A549 (cell line): Measurements from ENCODE around the gene IRF5. TPM values are rescaled to one million over a fixed set of nuclear protein-coding genes. Genes with fewer than 3 reads are reported as not detected.

ENCODE experiments used
- ATAC-seq, 2 experiments: fragments of 200-7000 bp in 1 of 2; fragments of >200 bp in 1 of 2; cut with Nextera tagmentation in 1 of 2; cut with Tn5 transposase in 1 of 2; 3 replicates each; pipeline versions ENCODE4 v1.8.0 to v1.9.1; 2018 to 2020; ENCODE audit warnings: mild to moderate bottlenecking in 1 of 2, moderate library complexity in 1 of 2
- CTCF ChIA-PET: fragments of 300-600 bp; sonication (Branson Sonifier 250); formaldehyde crosslinking; extraction: SDS; loops from one replicate; lab custom pipeline; 2021; ENCODE audit warnings: antibody characterized with exemption, inconsistent platforms; lab: Yijun Ruan, JAX
- POLR2A ChIA-PET: fragments of 350-600 bp; formaldehyde crosslinking; extraction: SDS; loops from one replicate; lab custom pipeline; 2021; ENCODE audit warnings: antibody characterized with exemption, inconsistent platforms; lab: Yijun Ruan, JAX
- DNase-seq, 2 experiments: peaks; one replicate each; pipeline versions ENCODE4 v3.0.0 to v3.0.0-alpha.2; 2011 to 2016; ENCODE audit warnings: low read depth in 1 of 2, low spot score in 1 of 2
- FAIRE-seq: peaks from 2 replicates; lab custom pipeline; 2011; peaks lifted over from hg19 to GRCh38; lab: Jason Lieb, UNC
- H3K27ac ChIP-seq, 2 experiments: fragments of >200 bp; sonication (Bioruptor Twin); formaldehyde crosslinking; 3 replicates each; pipeline ENCODE4 v1.5.1; 2016 to 2017
- H3K4me1 ChIP-seq: fragments of >200 bp; sonication (Bioruptor Twin); formaldehyde crosslinking; 3 replicates; pipeline ENCODE4 v1.6.1; 2016
- H3K4me2 ChIP-seq: fragments of >200 bp; sonication (Bioruptor Twin); formaldehyde crosslinking; 3 replicates; pipeline ENCODE4 v1.6.1; 2016
- H3K4me3 ChIP-seq: fragments of >200 bp; sonication (Bioruptor Twin); formaldehyde crosslinking; 3 replicates; pipeline ENCODE4 v1.5.1; 2016
- H3K9me3 ChIP-seq: fragments of >200 bp; sonication (Bioruptor Twin); formaldehyde crosslinking; 3 replicates; pipeline ENCODE4 v1.6.1; 2016
- ATOH8 ChIP-seq: fragments of 250-450 bp; sonication (Bioruptor Pico); IDR thresholded peaks from 2 replicates; pipeline ENCODE4 v1.5.0; 2020; ENCODE audit warnings: low read depth, mild to moderate bottlenecking, moderate library complexity
- CBX2 ChIP-seq: fragments of 200-600 bp; sonication (generic); IDR thresholded peaks from 2 replicates; pipeline ENCODE4 v1.6.1; 2016; ENCODE audit warnings: low read depth, mild to moderate bottlenecking, borderline replicate concordance
- CHD2 ChIP-seq: fragments of 150-350 bp; IDR thresholded peaks from 2 replicates; pipeline ENCODE4 v1.6.1; 2014; ENCODE audit warnings: low read length; ENCODE audit not compliant: partially characterized antibody
- CHD4 ChIP-seq: fragments of 200-600 bp; sonication (generic); IDR thresholded peaks from 2 replicates; pipeline ENCODE4 v1.6.1; 2016; ENCODE audit warnings: antibody characterized with exemption, mild to moderate bottlenecking, borderline replicate concordance
- EHMT2 ChIP-seq: fragments of 200-600 bp; sonication (generic); IDR thresholded peaks from 2 replicates; pipeline ENCODE4 v1.6.1; 2016; ENCODE audit warnings: antibody characterized with exemption, low read depth, mild to moderate bottlenecking, moderate library complexity
- EP300 ChIP-seq, 2 experiments: fragments of >200 bp; sonication (Bioruptor Twin); formaldehyde crosslinking; IDR thresholded peaks; 2 replicates in 1 of 2; 3 replicates in 1 of 2; pipeline ENCODE4 v1.6.1; 2016 to 2017
- ESRRA ChIP-seq: fragments of 150-350 bp; IDR thresholded peaks from 2 replicates; pipeline ENCODE4 v1.6.1; 2014; ENCODE audit warnings: mild to moderate bottlenecking, low read length, borderline replicate concordance
- FOSL2 ChIP-seq, 2 experiments: fragments of 450-650 bp in 1 of 2; fragments of >200 bp in 1 of 2; sonication (Bioruptor Twin) in 1 of 2; formaldehyde crosslinking; IDR thresholded peaks; 2 replicates each; pipeline versions ENCODE4 v1.5.0 to v1.6.1; 2016 to 2020; ENCODE audit warnings: mild to moderate bottlenecking in 1 of 2, moderate library complexity in 1 of 2
- HEYL ChIP-seq: fragments of 250-450 bp; sonication (Bioruptor Pico); IDR thresholded peaks from 2 replicates; pipeline ENCODE4 v1.8.0; 2021; ENCODE audit warnings: mild to moderate bottlenecking, moderate library complexity
- JUNB ChIP-seq: fragments of >200 bp; sonication (Bioruptor Twin); formaldehyde crosslinking; IDR thresholded peaks from 2 replicates; pipeline ENCODE4 v1.6.1; 2016
- MAFK ChIP-seq: fragments of 450-650 bp; IDR thresholded peaks from 2 replicates; pipeline ENCODE4 v1.6.1; 2014; ENCODE audit not compliant: partially characterized antibody
- MYC ChIP-seq: IDR thresholded peaks from 2 replicates; pipeline ENCODE4 v1.6.1; 2012; ENCODE audit warnings: mild to moderate bottlenecking, inconsistent platforms, low read length, improper control_type of control experiment, borderline replicate concordance
- NFE2L2 ChIP-seq: fragments of 150-350 bp; conservative IDR thresholded peaks from 2 replicates; pipeline ENCODE4 v1.6.1; 2014; ENCODE audit warnings: low read length
- NR3C1 ChIP-seq: fragments of >200 bp; sonication (Bioruptor Twin); formaldehyde crosslinking; IDR thresholded peaks from 3 replicates; pipeline ENCODE4 v1.6.1; 2017
- PHF8 ChIP-seq: fragments of 200-600 bp; sonication (generic); IDR thresholded peaks from 2 replicates; pipeline ENCODE4 v1.6.1; 2016; ENCODE audit warnings: low read depth, mild to moderate bottlenecking, antibody characterized with exemption, moderate library complexity, borderline replicate concordance
- POLR2AphosphoS2 ChIP-seq: conservative IDR thresholded peaks from 2 replicates; pipeline ENCODE4 v1.6.1; 2012; ENCODE audit warnings: low read length, improper control_type of control experiment, inconsistent platforms
- TP53 ChIP-seq: fragments of 250-450 bp; sonication (Bioruptor Pico); IDR thresholded peaks from 2 replicates; pipeline ENCODE4 v1.5.0; 2021; ENCODE audit warnings: mild to moderate bottlenecking, moderate library complexity
- ZC3H11A ChIP-seq: fragments of 450-650 bp; IDR thresholded peaks from 2 replicates; pipeline ENCODE4 v1.6.1; 2014; ENCODE audit warnings: antibody characterized with exemption, mild to moderate bottlenecking
- ZFP36 ChIP-seq: fragments of 450-650 bp; IDR thresholded peaks from 2 replicates; pipeline ENCODE4 v1.6.1; 2014; ENCODE audit warnings: borderline replicate concordance; ENCODE audit not compliant: partially characterized antibody
- WGBS: methylation state at CpG from one replicate; pipeline ENCODE4 v1.1.6; 2017; ENCODE audit errors: missing lambda C conversion rate; 5-methylcytosine and 5-hydroxymethylcytosine counted together
- polyA plus RNA-seq, 4 experiments: library from polyadenylated mRNA; depleted of rRNA in 3 of 4; stranded (reverse); fragments of >200 nt; fragmentation: RNase III in 1 of 4; extraction: RNeasy Plus Mini Kit Qiagen cat#74134 plus additional on column Dnase treatment in 1 of 4; gene quantifications; 2 replicates in 3 of 4; 3 replicates in 1 of 4; pipeline ENCODE4 v1.2.3, GENCODE V29; 2011 to 2017
- TF ChIP-seq, protein P1 (sequence below): IDR thresholded peaks from 2 replicates; pipeline ENCODE4 v1.6.1; 2012
- TF ChIP-seq, protein P2 (sequence below): fragments of >200 bp; sonication (Bioruptor Twin); formaldehyde crosslinking; IDR thresholded peaks from 2 replicates; pipeline ENCODE4 v1.6.1; 2016
- TF ChIP-seq, protein P3 (sequence below): fragments of >200 bp; sonication (Bioruptor Twin); formaldehyde crosslinking; IDR thresholded peaks from 3 replicates; pipeline ENCODE4 v1.6.1; 2016

Gene IRF5
- polyA plus RNA-seq, 2 of the 4 experiments (the other 2 are of a cell fraction): 5.5 to 8.7 TPM

DNA sequence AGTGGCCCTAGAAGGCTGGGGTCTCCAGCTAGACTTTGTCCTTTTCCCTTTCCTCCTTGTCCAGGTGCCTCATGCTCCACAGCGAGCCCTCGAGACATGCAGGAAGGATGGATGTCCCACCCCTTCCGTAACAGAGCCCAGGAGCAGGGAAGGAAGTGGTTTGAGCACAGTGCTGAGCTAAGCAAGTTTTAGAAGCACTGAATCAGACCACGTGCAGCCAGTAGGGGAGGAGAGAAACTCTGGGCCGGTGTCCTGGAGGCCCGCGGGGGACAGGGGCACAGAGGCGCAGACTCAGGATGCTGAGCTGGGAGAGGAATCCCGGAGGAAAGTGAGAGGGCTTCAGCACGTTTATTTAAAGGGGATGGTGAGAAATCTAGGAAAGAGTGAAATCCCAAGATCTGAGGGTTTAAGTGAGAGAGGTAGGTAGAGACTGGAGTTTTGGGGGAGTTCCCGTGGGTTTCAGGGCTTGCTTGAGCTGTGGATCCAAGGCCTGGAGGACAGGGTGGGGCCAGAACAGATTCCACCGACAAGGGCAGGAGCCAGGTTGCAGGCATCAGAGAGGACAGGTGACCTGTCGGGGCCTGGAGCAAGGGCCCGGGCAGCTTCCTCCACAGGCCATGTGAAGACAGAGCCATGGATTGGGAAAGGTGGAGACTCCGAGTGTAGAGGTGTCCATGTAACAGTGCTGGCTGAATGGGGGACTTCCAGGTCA is 4.4 kb upstream of the IRF5 start:
- no peak for FAIRE-seq
- no peak for DNase-seq
- H3K4me3 ChIP-seq: no peak overlapping the region
- ATAC-seq: no peak
- TF ChIP-seq MAFK (peak; percentile 89), JUNB (no peak)
- no peak overlapping the region for H3K27ac ChIP-seq
- ChIA-PET POLR2A (no interaction called here), CTCF (interaction anchor here (1.1 to 1.7 kb wide), 7 partner anchors 8 to 158 kb away, joined by 3 to 5 read pairs (median 4); no protein-coding TSS in a partner anchor)
- no peak overlapping the region for H3K4me2 ChIP-seq
- no peaks in the 10 kb centered on the region for H3K9me3 ChIP-seq
- WGBS: 72% methylated on average over 15 of the region's 15 CpGs
- peaks cover 4% of the 10 kb centered on the region; the same call in 1 of the 3 replicates for H3K4me1 ChIP-seq

- ChIA-PET POLR2A (no interaction called here), CTCF (interaction anchor here (1.0 to 1.7 kb wide), 4 partner anchors 12 to 158 kb away, joined by 3 to 5 read pairs (median 4); no protein-coding TSS in a partner anchor)
- FAIRE-seq (no peak), DNase-seq (no peak), ATAC-seq (no peak)
- H3K4me3 ChIP-seq: no peak overlapping the region
- 67% methylated on average over 10 of the region's 14 CpGs for WGBS
- no peak for TF ChIP-seq ATOH8 (CRISPR knock-in tag)
- TF ChIP-seq, protein P1, sequence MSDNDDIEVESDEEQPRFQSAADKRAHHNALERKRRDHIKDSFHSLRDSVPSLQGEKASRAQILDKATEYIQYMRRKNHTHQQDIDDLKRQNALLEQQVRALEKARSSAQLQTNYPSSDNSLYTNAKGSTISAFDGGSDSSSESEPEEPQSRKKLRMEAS: no peak
- no peak for TF ChIP-seq ZFP36
- no peak for TF ChIP-seq POLR2AphosphoS2
- TF ChIP-seq EHMT2: no peak
- TF ChIP-seq CHD2: no peak
- TF ChIP-seq, protein P2, sequence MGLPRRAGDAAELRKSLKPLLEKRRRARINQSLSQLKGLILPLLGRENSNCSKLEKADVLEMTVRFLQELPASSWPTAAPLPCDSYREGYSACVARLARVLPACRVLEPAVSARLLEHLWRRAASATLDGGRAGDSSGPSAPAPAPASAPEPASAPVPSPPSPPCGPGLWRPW: no peak
- TF ChIP-seq CHD4: no peak
- TF ChIP-seq NR3C1: no peak
- TF ChIP-seq ESRRA: no peak
- no peaks in the 10 kb centered on the region for H3K9me3 ChIP-seq
- no peak overlapping the region for H3K4me2 ChIP-seq
- no peak overlapping the region for H3K27ac ChIP-seq
- peaks cover 12% of the 10 kb centered on the region for H3K4me1 ChIP-seq
These were observed 3.1 kb upstream of the IRF5 start for GRCh38 chr7:128934361-128935341.

GRCh38 chr7:128935342-128935730 is 2.4 kb upstream of the IRF5 start:
- 95% methylated on average over 6 of the region's 6 CpGs for WGBS
- ATAC-seq: no peak
- DNase-seq: no peak
- H3K27ac ChIP-seq: no peak overlapping the region
- CTCF ChIA-PET: interaction anchor here (1.0 kb wide), 1 partner anchor 157 kb away, joined by 3 read pairs; no protein-coding TSS in a partner anchor
- TF ChIP-seq NR3C1 (no peak), HEYL (CRISPR knock-in tag) (no peak), EP300 (IDR thresholded peaks at IDR 0.05) (no peak), FOSL2 (IDR thresholded peaks at IDR 0.05) (no peak), FOSL2 (CRISPR knock-in tag; IDR thresholded peaks at IDR 0.05) (no peak), TP53 (no peak), ZC3H11A (no peak), PHF8 (no peak), NFE2L2 (no peak), CBX2 (no peak), MYC (no peak)
- TF ChIP-seq, protein P3, sequence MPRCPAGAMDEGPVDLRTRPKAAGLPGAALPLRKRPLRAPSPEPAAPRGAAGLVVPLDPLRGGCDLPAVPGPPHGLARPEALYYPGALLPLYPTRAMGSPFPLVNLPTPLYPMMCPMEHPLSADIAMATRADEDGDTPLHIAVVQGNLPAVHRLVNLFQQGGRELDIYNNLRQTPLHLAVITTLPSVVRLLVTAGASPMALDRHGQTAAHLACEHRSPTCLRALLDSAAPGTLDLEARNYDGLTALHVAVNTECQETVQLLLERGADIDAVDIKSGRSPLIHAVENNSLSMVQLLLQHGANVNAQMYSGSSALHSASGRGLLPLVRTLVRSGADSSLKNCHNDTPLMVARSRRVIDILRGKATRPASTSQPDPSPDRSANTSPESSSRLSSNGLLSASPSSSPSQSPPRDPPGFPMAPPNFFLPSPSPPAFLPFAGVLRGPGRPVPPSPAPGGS: no peak
- TF ChIP-seq, all 56 proteins: peak for 0
- H3K4me1 ChIP-seq: peaks cover 12% of the 10 kb centered on the region
- no peaks in the 10 kb centered on the region for H3K9me3 ChIP-seq
- H3K4me3 ChIP-seq: no peak overlapping the region
- H3K4me2 ChIP-seq: no peak overlapping the region
- FAIRE-seq: no peak
- POLR2A ChIA-PET: no interaction called here
